Activated T-helper 17 cell treated with anti-CD3 and anti-CD28 coated beads, Interleukin-2, amount 50 U/mL, for 72 hours (primary cell): Measurements from ENCODE around the gene PLCD3. TPM values are rescaled to one million over a fixed set of nuclear protein-coding genes. Genes with fewer than 3 reads are reported as not detected.

ENCODE experiments used
- ATAC-seq: fragments of 150-1000 bp; cut with Tn5 transposase; replicated peaks from 2 replicates; pipeline ENCODE4 v1.10.0; 2021; ENCODE audit warnings: mild to moderate bottlenecking, moderate library complexity
- H3K27ac Mint-ChIP-seq: one replicate; pipeline ENCODE4 v1.8.0; 2022; ENCODE audit warnings: mixed read lengths
- H3K27me3 Mint-ChIP-seq: one replicate; pipeline ENCODE4 v1.8.0; 2022; ENCODE audit warnings: mixed read lengths
- H3K36me3 Mint-ChIP-seq: one replicate; pipeline ENCODE4 v1.8.0; 2022; ENCODE audit warnings: low read depth, mild to moderate bottlenecking, mixed read lengths
- H3K4me1 Mint-ChIP-seq: one replicate; pipeline ENCODE4 v1.8.0; 2022; ENCODE audit warnings: mixed read lengths
- H3K4me3 Mint-ChIP-seq: one replicate; pipeline ENCODE4 v1.8.0; 2022; ENCODE audit warnings: mild to moderate bottlenecking, mixed read lengths
- H3K9me3 Mint-ChIP-seq: one replicate; pipeline ENCODE4 v1.8.0; 2022; ENCODE audit warnings: mixed read lengths
- total RNA-seq, 2 donors: library from RNA; stranded (reverse); gene quantifications; one replicate each; pipeline ENCODE4 v1.2.3, GENCODE V29; 2022

The PLCD3 gene
- total RNA-seq, 2 donors from 2014 or later, result 3.1 to 6.5 TPM

DNA sequence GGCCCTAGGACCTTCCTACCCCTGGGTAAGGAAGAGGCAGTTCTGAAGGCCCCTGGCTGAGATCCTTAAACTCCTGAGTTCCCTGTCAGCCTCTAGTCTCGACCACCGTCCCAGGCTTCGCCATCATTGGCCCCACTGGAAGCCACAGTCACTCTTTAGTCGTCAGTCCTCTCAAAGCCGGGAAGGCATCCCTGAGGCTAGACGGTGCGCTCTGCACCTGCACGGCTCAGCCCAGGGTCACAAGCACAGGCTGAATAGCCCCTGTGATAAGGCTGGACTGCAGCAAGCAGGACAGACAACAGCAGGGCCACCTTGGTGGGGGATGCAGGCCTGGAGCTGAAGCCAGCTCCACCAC is 12.7 kb upstream of the PLCD3 start:
- H3K36me3 Mint-ChIP-seq, result peaks cover 35% of the 10 kb centered on the region
- no peak overlapping the region for H3K27ac Mint-ChIP-seq
- H3K9me3 Mint-ChIP-seq, result no peaks in the 10 kb centered on the region
- H3K27me3 Mint-ChIP-seq, result no peaks in the 10 kb centered on the region
- peaks cover 17% of the 10 kb centered on the region for H3K4me1 Mint-ChIP-seq
- H3K4me3 Mint-ChIP-seq, result peak overlapping the region; percentile 99
- no peak for ATAC-seq

- H3K27ac Mint-ChIP-seq, result no peak overlapping the region
- peaks cover 17% of the 10 kb centered on the region for H3K4me1 Mint-ChIP-seq
- H3K27me3 Mint-ChIP-seq, result no peaks in the 10 kb centered on the region
- H3K36me3 Mint-ChIP-seq, result peaks cover 29% of the 10 kb centered on the region
- no peak for ATAC-seq
- H3K9me3 Mint-ChIP-seq, result no peaks in the 10 kb centered on the region
- H3K4me3 Mint-ChIP-seq, result peak overlapping the region; percentile 99
These were observed 12.1 kb upstream of the PLCD3 start for GRCh38 chr17:45144199-45145034.

DNA sequence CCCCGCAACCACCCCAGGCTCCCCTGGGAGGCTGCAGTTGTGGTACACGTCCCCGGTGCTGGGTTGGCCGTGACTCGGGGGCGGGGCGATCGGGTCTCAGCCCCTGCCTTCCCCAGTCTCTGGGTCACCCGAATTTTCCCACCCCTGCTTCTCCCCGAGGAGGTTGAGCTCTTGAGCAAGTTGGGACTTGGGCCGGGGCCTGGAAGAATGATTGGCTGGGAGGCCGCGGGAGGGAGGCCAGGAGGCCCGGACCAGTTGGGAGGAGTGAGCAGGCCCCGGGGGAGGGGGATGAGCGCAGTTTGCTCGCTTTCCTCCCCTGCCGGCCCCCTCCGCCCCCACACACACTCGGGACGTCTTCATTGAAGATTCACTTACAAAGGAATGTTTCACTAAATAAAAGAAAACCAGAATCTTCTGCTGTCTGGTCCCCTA is 11.5 kb upstream of the PLCD3 start:
- Mint-ChIP-seq H3K27ac (peak overlapping the region; percentile 20), H3K4me3 (no peak overlapping the region), H3K27me3 (no peaks in the 10 kb centered on the region), H3K36me3 (peaks cover 23% of the 10 kb centered on the region), H3K4me1 (peaks cover 17% of the 10 kb centered on the region), H3K9me3 (no peaks in the 10 kb centered on the region)
- ATAC-seq, result no peak

GRCh38 chr17:45143094-45143670 is 10.9 kb upstream of the PLCD3 start:
- peaks cover 17% of the 10 kb centered on the region for H3K36me3 Mint-ChIP-seq
- no peak overlapping the region for H3K4me3 Mint-ChIP-seq
- no peaks in the 10 kb centered on the region for H3K9me3 Mint-ChIP-seq
- H3K27me3 Mint-ChIP-seq, result no peaks in the 10 kb centered on the region
- no peak for ATAC-seq
- peaks cover 13% of the 10 kb centered on the region for H3K4me1 Mint-ChIP-seq
- H3K27ac Mint-ChIP-seq, result peak overlapping the region; percentile 20

- Mint-ChIP-seq H3K4me3 (no peak overlapping the region), H3K4me1 (no peaks in the 10 kb centered on the region), H3K27me3 (no peaks in the 10 kb centered on the region), H3K27ac (no peak overlapping the region), H3K36me3 (no peaks in the 10 kb centered on the region), H3K9me3 (no peaks in the 10 kb centered on the region)
- ATAC-seq, result no peak
These were observed 7.2 kb upstream of the PLCD3 start for GRCh38 chr17:45139533-45139920.

DNA sequence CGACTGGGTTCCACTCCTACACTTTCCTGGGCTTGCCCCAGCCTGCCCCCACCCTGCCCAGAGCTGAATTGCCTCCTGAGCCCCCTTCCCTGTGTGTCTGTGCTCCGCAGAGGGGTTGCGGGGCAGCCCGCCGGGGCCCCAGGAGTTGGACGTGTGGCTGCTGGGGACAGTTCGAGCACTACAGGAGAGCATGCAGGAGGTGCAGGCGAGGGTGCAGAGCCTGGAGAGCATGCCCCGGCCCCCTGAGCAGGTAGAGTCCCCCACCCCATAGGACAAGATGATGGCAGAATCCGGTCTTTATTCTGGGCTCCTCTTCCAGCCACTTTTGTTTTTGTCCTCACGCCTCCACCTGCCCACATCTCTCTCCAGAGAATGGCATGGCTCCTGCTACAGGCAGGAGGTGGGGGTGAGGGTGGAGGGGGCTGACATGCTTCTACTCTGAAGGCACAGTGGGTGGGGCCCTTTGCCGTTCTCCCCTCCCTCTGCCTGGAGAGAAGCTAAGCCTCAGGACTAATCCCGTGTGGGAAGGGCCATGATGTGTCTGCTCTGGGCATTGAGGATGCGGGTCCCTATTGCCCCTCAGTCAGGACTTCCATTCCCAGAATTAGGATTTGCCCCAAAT is 6.7 kb upstream of the PLCD3 start:
- H3K9me3 Mint-ChIP-seq, result no peaks in the 10 kb centered on the region
- no peak overlapping the region for H3K27ac Mint-ChIP-seq
- H3K36me3 Mint-ChIP-seq, result no peaks in the 10 kb centered on the region
- no peaks in the 10 kb centered on the region for H3K27me3 Mint-ChIP-seq
- H3K4me1 Mint-ChIP-seq, result no peaks in the 10 kb centered on the region
- no peak overlapping the region for H3K4me3 Mint-ChIP-seq
- no peak for ATAC-seq

DNA sequence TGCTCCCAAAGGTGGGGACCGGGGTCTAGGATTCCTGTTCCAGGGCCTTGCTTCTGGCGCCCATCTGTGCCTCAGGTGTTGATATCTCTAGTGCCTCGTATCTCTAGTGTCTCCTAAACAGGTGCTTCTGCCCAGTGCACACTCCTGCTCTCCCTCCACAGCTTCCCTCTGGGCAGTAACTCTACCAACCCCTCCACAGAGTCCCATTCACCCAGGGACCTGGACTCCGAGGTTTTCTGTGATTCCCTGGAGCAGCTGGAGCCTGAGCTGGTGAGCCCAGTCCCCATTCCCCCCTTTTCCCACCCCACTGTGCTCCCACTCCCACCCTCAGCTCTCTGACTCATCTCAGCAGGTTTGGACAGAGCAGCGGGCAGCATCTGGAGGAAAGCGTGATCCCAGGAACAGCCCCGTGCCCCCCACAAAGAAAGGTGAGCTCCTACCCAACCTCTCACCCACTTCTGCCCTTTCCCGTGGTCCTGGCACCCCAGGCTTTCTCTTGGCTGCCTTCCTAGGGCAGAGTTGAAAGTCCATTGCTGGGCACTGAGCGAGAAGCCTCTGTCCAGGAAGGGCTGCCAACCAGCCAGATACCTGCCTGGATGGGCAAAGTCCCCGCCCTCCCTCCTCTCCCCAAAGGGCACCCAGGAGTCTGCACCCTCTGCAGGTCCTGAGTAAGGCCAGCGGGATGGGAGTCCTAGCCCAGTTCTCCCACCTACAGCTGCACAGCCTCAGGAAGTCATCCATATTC is 5.4 kb upstream of the PLCD3 start:
- ATAC-seq, result no peak
- H3K9me3 Mint-ChIP-seq, result no peaks in the 10 kb centered on the region
- H3K4me3 Mint-ChIP-seq, result no peak overlapping the region

DNA sequence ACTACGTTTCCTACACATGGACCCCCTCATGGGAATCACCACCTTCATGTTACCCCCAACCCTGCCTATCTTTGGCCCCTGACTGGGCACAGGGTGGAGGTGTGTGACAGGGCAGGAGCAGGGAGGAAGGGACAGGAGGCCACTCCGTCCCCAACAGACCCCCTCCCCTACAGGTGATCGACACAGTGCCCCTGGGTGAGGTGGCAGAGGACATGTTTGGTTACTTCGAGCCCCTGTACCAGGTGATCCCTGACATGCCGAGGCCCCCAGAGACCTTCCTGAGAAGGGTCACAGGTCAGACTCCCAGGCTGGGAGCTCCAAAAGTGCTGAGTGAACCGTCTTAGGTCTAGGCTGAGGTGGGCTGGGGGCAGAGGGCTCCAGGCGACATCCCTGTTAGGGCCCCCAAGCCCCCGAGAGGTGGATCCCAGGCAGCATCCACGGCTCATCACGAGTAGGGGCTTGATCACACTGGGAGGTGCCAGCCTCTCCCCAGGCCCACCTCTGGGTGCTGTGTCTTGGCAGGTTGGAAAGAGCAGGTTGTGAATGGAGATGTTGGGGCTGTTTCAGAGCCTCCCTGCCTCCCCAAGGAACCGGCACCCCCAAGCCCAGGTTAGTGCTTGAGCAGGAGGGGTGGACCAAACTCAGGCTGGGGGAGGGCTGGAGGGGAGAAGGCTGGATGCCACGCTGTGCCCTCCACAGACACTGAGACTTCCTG is 4.7 kb upstream of the PLCD3 start:
- Mint-ChIP-seq H3K4me1 (no peaks in the 10 kb centered on the region), H3K4me3 (peak overlapping the region; percentile 80), H3K27ac (no peak overlapping the region), H3K36me3 (no peaks in the 10 kb centered on the region), H3K9me3 (no peaks in the 10 kb centered on the region), H3K27me3 (no peaks in the 10 kb centered on the region)
- ATAC-seq, result no peak

More for the DNA sequence above, 5.4 kb upstream of the PLCD3 start:
- Mint-ChIP-seq H3K4me1 (no peaks in the 10 kb centered on the region), H3K36me3 (no peaks in the 10 kb centered on the region), H3K27ac (peak overlapping the region; percentile 33), H3K27me3 (no peaks in the 10 kb centered on the region)

DNA sequence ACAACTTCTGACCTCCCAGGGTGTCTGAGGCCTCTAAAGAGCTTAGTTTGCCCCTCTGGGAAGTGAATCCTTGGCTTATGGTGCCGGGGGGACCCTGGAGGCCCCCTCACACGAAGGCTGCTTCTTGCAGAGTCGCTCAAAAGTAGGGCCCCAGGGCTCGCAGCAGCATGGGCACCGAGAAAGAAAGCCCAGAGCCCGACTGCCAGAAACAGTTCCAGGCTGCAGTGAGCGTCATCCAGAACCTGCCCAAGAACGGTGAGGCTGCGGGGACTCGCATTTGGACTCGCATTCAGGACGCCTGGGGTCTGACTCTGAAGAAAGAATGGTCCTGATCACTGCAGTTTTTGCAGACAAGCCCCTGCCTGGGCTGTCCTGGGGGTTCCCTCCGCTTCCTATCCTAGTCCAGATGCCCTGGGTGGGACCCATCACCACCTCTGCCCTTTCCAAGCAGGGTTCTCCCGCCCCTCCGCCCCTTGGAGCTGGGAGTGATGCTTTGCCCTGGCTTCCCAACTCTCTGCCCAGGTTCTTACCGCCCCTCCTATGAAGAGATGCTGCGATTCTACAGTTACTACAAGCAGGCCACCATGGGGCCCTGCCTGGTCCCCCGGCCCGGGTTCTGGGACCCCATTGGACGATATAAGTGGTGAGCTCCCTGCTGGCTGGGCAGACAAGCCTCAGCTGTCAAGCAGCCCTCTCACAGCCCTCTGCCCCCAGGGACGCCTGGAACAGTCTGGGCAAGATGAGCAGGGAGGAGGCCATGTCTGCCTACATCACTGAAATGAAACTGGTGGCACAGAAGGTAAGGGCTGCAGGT is 3.9 kb upstream of the PLCD3 start:
- no peaks in the 10 kb centered on the region for H3K9me3 Mint-ChIP-seq
- peaks cover 3% of the 10 kb centered on the region for H3K4me1 Mint-ChIP-seq
- peak overlapping the region; percentile 49 for H3K27ac Mint-ChIP-seq
- ATAC-seq, result no peak
- H3K36me3 Mint-ChIP-seq, result no peaks in the 10 kb centered on the region
- H3K4me3 Mint-ChIP-seq, result peak overlapping the region; percentile 80
- H3K27me3 Mint-ChIP-seq, result no peaks in the 10 kb centered on the region

DNA sequence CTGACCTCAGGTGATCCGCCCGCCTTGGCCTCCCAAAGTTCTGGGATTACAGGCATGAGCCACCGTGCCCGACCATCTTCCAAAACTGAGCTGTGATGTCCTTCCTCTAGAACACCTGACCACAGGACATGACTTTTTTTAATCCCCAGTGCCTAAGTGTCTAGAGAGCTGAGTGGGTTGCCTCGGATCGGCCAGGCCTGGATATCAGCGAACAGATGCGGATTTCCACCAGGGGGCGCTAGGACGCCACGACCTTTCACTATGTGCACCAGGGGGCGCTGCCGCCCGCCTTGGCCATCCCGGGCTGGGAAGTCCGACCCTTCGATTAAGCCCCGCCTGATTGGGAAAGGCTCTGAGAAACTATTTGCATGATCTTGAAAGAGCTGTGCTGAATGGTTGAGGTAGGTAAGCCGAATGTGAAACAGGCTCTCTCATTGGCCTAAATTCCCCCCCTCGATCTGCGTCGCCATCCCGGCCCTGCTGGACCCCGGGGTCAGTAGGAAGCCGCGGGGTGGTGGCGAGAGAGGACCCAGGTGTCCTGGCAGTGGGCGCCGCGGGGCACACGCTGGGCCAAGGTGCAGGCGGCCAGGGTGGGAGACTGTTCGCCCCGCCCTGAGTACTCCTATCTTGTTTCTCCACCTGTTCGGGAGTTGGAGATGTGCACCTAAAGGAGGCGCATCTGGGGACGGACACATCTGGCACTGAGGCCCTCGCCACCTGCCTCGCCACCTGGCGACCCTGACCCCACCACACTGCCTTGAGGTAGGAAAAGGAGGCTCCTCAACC is 3.1 kb upstream of the PLCD3 start, which contains the start of gene ACBD4:
TSS of gene ACBD4 (plus strand) at position 496 of the 786 bp plus-strand sequence. CDS start 458 bp downstream, outside the sequence.
- peak within 1 kb of the TSS; percentile 49 for H3K27ac Mint-ChIP-seq
- H3K27me3 Mint-ChIP-seq, result no peaks in the 10 kb centered on the region
- H3K36me3 Mint-ChIP-seq, result no peaks in the 10 kb centered on the region
- H3K4me3 Mint-ChIP-seq, result peak within 1 kb of the TSS; percentile 80
- no peaks in the 10 kb centered on the region for H3K9me3 Mint-ChIP-seq
- ATAC-seq, result peak; percentile 89
- H3K4me1 Mint-ChIP-seq, result peaks cover 7% of the 10 kb centered on the region

- Mint-ChIP-seq H3K9me3 (no peaks in the 10 kb centered on the region), H3K36me3 (no peaks in the 10 kb centered on the region), H3K4me3 (peak overlapping the region; percentile 82), H3K4me1 (peaks cover 7% of the 10 kb centered on the region), H3K27me3 (no peaks in the 10 kb centered on the region), H3K27ac (peak overlapping the region; percentile 33)
- ATAC-seq, result peak; percentile 55
These were observed 503 bp upstream of the PLCD3 start for GRCh38 chr17:45132572-45133463.
